Peyer's patch (tissue), 4 donors: ENCODE data around the gene PROZ.

Source experiments
- POLR2A ChIP-seq, 2 donors: fragments of 450-650 bp; IDR thresholded peaks; one replicate each; pipeline ENCODE4 v1.5.1; 2017; ENCODE audit warnings: antibody characterized with exemption in 2 of 2, mild to moderate bottlenecking in 2 of 2, moderate library complexity in 2 of 2
- TF ChIP-seq, protein P1 (sequence below), 6 experiments: fragments of 450-650 bp in 4 of 6; fragments of 200-600 bp in 2 of 6; sonication (generic) in 1 of 6; IDR thresholded peaks; one replicate each; pipeline ENCODE4 v1.5.1; 2017 to 2019; ENCODE audit warnings: antibody characterized with exemption in 6 of 6, mild to moderate bottlenecking in 3 of 6, moderate library complexity in 1 of 6

- TF ChIP-seq, protein P1, sequence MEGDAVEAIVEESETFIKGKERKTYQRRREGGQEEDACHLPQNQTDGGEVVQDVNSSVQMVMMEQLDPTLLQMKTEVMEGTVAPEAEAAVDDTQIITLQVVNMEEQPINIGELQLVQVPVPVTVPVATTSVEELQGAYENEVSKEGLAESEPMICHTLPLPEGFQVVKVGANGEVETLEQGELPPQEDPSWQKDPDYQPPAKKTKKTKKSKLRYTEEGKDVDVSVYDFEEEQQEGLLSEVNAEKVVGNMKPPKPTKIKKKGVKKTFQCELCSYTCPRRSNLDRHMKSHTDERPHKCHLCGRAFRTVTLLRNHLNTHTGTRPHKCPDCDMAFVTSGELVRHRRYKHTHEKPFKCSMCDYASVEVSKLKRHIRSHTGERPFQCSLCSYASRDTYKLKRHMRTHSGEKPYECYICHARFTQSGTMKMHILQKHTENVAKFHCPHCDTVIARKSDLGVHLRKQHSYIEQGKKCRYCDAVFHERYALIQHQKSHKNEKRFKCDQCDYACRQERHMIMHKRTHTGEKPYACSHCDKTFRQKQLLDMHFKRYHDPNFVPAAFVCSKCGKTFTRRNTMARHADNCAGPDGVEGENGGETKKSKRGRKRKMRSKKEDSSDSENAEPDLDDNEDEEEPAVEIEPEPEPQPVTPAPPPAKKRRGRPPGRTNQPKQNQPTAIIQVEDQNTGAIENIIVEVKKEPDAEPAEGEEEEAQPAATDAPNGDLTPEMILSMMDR (IDR thresholded peaks at IDR 0.05) = no peak
- TF ChIP-seq POLR2A (IDR thresholded peaks at IDR 0.05) = no peak
Measured at GRCh38 chr13:113192279-113192678, 33.8 kb downstream of the PROZ start.
